ENCODE measurements around the gene UNC119B. TPM values are rescaled to one million over a fixed set of nuclear protein-coding genes. Genes with fewer than 3 reads are reported as not detected.
"Not testable (repeated sequence)": the region's sequence is repeated elsewhere in the genome, so short reads cannot be mapped to it uniquely, and the experiment has no call there.

Gene UNC119B
- total RNA-seq: 14.0 TPM
- long read RNA-seq, full-length matches to known transcripts: 1 of 1 reads
- long read RNA-seq, partial matches to known transcripts: 0 of 1 reads
- long read RNA-seq, other reads (novel, unspliced or antisense): 0 of 1 reads

DNA sequence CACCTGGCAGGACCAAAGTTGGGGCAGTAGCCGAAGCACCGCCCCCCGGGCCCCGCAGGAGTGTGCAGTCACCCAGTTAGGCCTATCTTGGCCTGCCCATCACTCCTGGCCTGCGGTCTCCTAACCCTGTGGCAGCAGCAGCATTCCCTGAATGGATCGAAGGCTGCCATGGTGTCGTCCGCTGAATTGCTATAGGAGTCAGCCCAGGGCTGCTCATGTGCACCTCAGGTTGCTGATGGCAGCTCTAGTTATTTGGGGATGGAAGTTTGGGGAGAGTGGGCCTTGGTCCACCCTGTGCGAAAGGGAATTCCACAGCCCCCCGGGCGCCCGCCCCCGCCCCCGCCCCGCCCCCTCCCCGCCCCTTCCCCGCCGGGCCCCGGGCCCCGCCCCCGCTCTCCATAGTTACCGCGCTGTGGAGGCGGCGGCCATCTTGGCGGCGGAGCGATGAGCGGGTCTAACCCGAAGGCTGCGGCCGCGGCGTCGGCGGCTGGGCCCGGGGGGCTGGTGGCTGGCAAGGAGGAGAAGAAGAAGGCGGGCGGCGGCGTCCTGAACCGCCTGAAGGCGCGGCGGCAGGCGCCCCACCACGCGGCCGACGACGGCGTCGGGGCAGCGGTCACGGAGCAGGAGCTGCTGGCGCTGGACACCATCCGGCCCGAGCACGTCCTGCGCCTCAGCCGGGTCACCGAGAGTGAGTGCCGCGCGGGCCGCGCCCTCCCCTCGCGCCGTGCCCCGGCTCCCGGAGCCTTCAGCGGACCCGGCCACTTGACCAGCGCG, at the start of gene UNC119B:
Gene UNC119B (plus strand): TSS at position 428 of the 774 bp plus-strand sequence. CDS start 17 bp downstream, at position 445.
- ATAC-seq: peak; percentile 91
- DNase-seq (ENCODE audit: missing footprints): peak; percentile 93
- intact Hi-C loops (cut with DNase I): no loop called here

DNA sequence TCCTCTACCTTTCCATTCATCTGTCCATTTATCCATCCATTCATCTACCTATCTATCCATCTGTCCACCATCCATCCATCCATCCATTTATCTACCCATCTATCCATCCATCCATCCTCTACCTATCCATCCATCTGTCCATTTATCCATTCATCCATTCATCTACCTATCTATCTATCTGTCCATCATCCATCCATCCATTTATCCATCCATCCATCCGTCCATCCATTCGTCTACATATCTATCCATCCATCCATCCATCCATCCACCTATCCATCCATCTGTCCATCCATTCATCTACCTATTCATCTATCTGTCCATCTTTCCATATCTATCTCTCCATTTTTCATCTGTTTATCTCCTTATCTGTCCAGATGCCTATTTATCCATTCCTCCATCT, 48.8 kb upstream of the UNC119B start:
- ATAC-seq: no peak
- no peak for DNase-seq (ENCODE audit: missing footprints)
- intact Hi-C loops (cut with DNase I): no loop called here

DNA sequence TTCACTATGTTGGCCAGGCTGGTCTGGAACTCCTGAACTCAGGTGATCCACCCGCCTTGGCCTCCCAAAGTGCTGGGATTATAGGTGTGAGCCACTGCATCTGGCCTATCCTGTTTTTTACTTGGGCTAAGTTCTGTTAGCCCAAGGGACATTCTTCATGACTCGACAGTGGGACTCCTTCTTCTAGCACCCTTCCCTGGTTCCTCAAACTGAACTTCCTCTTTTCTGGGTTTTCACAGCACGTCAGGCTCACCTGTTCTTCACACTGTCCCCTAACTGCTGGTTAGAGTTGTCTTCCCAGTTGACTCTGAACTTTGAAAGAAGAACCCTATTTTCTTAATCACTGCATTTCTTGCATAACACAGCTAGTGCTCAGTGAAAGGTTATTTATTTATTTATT, 47.4 kb upstream of the UNC119B start:
- DNase-seq (ENCODE audit: missing footprints) (no peak), ATAC-seq (no peak)
- intact Hi-C loops (cut with DNase I): no loop called here

DNA sequence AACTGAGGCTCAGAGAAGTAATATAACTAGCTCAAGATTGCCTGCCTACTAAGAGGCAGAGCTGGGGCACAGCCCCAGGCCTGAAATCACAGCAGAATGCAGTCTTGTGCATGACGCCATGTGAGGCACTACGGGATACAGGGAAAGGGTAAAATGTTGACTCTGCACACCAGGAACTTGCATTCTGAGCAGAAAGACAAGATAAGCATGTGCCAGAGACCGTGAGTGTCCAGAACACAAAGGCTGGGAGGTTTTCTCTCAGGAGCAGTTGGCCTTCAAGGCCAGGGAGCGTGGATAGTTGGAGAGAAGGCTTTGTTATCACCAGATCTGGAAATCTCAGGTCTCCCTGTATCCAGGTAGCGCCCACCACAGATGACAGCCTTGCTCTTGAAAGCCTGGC, 46.5 kb upstream of the UNC119B start:
- no peak for ATAC-seq
- intact Hi-C loops (cut with DNase I): no loop called here
- no peak for DNase-seq (ENCODE audit: missing footprints)

DNA sequence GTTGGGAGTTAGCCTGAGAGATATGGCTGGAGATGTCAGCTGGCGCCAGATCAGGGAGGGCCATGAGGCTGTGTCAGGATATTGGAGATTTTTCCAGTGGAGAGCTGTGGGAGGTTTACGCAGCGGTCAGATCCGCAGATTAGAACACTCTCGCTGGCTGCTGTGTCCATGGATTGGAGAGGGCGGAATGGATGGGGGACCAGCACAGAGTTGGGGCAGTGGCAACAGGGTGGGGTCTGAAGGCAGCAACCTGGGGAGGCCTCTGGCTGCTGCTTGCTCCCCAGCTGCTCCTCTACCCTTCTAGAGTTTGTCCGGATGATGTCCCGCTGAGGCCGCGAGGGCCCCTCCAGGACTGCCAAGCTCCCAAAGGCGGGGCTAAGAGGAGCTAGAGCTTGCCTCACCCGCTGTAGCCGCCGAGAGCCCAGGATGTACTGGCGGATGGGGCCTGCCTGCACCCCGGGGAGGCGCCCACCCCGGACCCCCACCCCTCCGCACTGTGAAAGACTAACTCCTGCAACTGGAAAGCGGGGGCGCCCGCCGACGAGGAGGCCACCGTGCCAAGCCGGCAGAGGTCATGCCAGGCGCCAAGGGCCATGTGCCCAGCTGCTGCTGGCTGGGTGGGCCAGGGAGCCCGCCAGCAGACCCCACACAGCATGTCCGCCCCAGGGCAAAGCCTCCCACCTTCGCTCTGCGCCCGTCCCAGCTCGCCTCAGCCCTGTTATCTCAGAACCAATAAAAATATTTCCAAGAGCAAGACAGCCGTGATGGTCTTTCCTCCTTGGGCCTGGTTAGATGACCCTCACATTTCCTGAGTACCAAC, 43.5 kb upstream of the UNC119B start:
- ATAC-seq: no peak
- intact Hi-C loops (cut with DNase I): no loop called here
- DNase-seq (ENCODE audit: missing footprints): no peak

DNA sequence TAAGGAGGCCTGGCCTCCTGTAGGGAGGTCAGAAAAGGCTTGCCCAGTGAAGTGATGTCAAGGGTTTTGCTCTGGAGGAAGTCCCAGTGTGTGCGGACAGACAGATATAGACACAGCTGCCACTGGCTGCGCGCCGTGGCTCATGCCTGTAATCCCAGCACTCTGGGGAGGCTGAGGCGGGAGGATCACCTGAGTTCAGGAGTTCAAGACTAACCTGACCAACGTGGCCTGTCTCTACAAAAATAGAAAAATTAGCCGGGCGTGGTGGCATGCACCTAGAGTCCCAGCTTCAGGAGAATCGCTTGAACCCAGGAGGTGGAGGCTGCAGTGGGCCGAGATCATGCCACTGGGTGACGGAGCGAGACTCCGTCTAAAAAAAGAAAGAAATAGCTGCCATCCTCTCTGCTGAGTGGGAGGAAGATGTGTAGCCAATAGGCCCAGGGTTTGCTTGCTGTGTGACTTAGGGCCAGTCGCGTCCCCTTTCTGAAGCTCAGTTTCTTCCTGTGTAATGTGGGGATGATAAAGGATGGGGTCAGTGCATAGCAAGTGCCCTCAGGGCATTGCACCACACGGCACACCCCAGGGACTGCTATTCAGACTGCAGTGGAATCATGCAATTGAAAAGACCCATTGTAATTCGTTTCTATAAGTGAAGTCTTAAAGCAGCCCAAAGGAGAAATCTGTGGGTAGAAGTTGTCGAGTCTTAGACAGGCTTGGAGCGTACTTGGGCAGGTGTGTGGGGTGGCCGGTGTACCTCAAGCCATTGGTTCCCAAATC, 42.0 kb upstream of the UNC119B start:
- intact Hi-C loops (cut with DNase I): no loop called here
- ATAC-seq (no peak), DNase-seq (ENCODE audit: missing footprints) (no peak)

DNA sequence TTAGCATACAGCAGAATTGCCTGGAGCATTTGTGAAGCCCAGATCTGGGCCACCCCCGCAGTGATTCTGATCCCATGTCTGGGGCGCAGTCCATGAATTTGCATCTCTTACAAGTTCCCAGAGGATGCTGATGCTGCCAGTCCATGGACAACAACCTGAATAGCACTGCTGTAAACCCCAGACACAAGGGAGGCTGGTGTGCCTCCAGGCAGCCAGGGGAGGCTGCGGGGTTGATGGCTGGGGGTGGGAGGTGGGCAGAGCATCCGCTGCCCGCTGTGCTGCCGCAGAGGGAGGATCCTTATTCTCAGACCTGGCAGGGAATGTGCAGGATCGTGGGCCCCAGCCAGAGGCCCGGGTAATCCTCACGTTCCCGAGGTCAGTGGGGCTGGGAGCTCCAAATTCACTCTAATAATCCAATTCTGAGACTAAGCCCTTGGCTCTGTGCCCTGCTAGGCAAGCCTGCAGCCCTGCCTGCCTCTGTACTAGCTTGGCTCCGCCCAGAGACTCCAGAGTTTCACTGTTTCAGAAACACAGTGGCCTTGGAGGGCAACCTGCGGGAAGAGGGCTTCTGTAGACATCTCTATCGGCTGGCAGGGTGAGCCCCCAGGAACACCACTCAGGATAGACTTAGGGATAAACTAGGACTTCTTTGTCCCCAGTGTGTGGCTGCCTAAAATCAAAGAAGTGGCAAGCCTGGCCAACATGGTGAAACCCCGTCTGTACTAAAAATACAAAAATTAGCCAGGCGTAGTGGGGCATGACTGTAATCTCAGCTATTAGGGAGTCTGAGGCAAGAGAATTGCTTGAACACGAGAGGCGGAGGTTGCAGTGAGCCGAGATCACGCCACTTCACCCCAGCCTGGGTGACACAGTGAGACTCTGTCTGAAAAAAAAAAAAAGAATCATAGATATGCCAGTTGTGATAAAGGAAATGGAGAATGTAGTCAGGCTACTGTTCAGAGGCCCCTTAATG, 41.1 kb upstream of the UNC119B start:
- DNase-seq (ENCODE audit: missing footprints) (no peak), ATAC-seq (peak; percentile 52)
- intact Hi-C loops (cut with DNase I): no loop called here

DNA sequence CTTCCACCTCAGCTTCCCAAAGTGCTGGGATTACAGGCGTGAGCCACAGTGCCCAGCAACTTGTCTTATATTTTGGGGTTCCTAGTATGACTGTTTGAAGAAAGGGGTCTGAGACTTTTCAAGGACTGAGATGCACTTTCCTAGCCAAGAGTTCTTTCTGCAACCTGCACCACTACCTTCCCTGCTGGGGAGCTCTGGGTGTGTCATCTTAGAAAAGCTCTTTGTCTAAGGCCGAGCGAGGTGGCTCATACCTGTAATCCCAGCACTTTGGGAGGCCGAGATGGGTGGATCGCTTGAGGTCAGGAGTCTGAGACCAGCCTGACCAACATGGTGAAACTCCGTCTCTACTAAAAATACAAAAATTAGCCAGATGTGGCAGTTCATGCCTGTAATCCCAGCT, 40.0 kb upstream of the UNC119B start:
- ATAC-seq; intact Hi-C loops (cut with DNase I); DNase-seq (ENCODE audit: missing footprints): not testable (repeated sequence)

DNA sequence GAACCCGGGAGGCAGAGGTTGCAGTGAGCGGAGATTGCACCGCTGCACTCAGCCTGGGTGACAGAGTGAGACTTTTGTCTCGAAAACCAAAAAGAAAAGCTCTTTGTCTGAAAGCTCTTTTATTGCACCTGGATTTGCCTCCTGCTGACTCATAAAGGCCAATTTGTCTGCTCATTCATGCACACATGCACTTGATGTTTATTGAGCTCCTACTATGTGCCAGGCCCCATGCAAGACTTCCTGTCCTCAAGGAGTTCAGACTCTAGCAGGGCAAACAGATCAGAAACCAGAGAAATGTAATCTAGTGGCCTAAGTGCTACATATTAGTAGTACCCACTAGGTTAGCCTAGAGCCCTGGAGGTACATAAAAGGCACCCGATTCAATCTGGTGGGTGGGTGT, 39.6 kb upstream of the UNC119B start:
- DNase-seq (ENCODE audit: missing footprints) (no peak), ATAC-seq (no peak)
- intact Hi-C loops (cut with DNase I): no loop called here

DNA sequence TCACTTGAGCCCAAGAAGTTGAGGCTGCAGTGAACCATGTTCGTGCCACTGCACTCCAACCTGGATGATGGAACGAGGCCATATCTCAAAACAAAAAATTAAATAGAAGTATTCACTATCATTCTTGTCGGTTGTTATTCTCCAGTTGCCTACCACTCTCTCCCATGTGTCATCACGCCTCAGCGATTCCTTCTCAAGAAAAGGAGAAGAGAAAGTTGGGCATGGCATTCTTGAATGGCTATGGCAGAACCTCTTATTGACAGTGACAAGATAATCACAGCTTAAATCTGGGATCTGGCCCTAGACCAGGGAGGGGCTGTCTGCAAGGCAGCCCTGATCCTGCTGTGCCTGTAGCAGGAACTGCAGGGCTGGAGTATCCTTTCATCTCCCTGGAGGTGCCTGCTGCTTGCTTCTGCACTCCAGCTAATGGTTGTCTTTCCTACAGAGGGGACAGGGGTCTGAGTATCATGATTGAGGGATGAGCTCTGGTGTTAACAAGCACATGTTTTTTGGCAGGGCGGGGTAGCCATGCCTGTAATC, 36.1 kb upstream of the UNC119B start:
- DNase-seq (ENCODE audit: missing footprints): no peak
- no peak for ATAC-seq
- intact Hi-C loops (cut with DNase I): no loop called here

DNA sequence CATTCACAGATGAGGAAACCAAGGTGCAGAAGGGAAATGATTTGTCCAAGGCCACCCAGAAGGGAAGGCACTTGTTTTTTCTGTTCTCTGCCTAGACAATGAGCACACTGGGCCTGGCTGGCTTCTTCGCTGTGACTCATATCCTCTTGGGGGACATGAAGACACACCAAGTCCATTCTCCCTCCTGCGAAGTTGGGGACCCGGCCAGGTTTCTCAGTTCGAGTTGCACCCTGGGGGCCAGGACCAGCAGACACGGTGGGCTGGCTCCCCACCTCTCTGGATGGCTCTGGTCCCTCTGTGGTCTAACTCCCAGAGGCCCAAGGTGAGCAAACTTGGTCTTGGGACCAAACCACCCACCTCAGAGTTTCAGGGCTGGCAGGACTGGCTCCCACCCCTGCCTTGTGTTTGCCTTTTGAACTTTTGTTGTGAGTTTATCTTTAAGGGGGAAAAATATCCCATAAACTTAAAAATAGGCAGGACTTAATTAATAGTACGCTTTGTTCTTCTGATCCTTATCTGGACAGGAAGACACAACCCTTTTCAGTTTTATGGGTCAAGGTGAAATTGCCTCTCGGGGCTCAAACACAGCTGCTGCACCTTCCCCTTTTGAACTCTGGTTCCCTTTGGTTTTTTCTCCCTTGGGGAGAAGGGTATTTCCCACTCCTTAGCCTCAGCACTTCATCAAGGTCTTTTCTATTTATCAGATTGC, 32.3 kb upstream of the UNC119B start:
- ATAC-seq (peak; percentile 48), DNase-seq (ENCODE audit: missing footprints) (no peak)
- intact Hi-C loops (cut with DNase I): no loop called here

DNA sequence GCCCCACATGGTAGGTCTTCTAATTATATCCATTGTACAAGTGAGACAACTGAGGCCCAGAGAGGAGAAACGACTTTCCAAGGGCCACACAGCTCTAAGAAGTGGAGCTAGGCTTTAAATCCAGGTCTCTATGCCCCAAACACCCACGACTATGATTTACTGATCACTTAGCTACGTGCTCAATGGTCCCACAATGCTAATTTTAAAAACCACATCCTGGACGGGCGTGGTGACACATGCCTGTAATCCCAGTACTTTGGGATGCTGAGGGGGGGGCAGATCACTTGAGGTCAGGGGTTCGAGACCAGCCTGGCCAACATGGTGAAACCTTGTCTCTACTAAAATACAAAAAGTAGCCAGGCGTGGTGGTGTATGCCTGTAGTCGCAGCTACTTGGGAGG, 31.7 kb upstream of the UNC119B start:
- DNase-seq (ENCODE audit: missing footprints): no peak
- ATAC-seq: no peak
- intact Hi-C loops (cut with DNase I): no loop called here

DNA sequence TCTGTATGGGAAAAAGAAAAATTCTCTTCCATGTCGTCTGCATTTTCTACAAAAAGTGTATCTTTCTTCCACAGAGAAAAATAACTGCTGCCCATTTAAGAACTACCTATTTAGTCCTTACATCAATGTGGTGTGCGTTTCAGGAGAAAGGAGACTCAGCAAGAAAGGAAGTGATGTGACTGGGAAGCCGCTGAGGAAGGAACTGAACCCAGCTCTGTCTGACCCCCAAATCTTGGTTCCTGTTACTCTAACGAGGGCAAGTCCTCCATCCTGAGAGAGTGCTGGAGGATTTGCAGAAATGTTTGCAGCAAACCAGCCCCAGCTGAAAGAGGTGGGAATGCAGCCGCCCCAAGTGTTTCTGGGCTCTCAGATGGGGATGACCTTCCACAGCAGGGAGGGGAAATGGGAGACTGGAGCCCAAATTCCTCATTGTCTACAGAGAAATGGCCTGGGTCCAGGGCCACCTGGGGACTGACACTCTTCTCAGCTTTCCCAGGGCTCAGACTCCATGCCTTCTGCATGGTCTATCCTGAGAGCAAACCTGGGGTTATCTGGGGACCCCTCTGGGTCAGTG, 30.0 kb upstream of the UNC119B start:
- DNase-seq (ENCODE audit: missing footprints): no peak
- no peak for ATAC-seq
- intact Hi-C loops (cut with DNase I): no loop called here

DNA sequence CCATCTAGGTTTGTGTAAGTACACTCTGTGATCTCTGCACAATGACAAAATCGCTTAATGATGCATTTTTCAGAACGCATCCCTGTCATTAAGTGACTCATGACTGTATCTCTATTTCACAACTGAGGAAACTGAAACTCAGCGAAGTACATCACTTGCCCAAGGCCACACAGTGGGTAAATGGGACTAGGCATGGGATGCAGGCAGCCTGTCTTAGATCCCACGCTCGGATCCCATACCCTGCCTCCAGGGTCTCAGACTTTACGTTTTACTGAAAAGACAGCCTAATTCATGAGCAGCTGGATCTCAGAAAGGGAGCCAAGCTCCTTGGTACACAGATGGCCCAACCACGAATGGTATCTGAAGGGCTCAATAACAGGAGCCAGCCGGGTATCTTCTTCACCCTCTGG, 25.7 kb upstream of the UNC119B start:
- DNase-seq (ENCODE audit: missing footprints): no peak
- ATAC-seq: no peak
- intact Hi-C loops (cut with DNase I): no loop called here

DNA sequence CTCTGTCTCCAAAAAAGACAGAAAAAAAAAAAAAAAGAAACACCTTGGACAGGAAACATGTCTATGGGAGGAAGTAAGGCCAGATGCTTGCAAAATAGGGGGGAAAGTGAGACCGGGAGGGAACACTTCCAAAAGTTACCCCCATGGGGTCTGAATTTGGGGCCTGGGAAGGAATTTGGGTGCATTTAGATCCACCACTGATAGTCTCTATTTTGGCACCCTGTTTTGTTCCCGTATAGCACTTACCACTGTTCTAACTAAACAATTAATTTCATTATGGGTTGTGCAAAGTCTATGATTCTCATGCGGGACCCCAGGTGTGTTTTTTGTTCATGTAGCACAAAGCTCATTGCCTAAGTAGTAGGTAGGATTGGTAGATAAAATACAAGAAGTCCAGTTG, 24.7 kb upstream of the UNC119B start:
- DNase-seq (ENCODE audit: missing footprints): no peak
- ATAC-seq: no peak
- intact Hi-C loops (cut with DNase I): loop anchor here (5.0 kb wide), 1 partner anchor 158 kb away; the partner anchor contains the start of gene COQ5

DNA sequence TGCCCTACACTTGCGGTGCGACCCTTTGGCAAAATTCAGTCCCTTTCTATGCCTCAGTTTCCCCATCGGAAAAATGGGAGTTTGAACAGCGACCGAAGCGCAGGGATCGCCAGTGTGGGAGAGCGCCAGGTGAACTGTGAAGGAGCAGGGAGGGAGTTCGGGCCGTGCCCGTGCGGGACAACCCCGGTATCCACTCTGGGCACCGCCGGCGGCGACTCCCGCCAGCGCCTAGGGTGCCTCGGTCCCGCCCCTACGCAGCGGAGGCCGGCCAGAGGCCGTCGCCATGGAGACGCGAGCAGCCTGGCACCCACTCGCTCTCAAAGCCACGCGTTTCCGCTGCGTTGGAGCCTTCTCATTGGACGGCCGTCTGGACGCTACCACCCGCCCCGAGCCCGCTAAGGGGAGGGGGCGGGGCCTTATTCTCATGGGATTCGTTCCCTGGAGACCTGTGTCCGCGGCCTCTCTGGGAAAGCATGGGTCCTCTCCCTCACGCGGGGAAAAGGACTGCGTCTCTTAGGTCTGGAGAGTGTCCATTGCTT, 24.0 kb upstream of the UNC119B start:
- peak; percentile 100 for DNase-seq (ENCODE audit: missing footprints)
- intact Hi-C loops (cut with DNase I): loop anchor here (2.0 to 5.0 kb wide), 2 partner anchors 31 to 159 kb away; partner anchors contain the start of gene COQ5

More for the DNA sequence above, 24.0 kb upstream of the UNC119B start:
- peak; percentile 94 for ATAC-seq
